Measurements from ENCODE around the gene NCF2. TPM values are rescaled to one million over a fixed set of nuclear protein-coding genes. Genes with fewer than 3 reads are reported as not detected.
A peak's percentile ranks its signal among the peaks of the same experiment; 100 is the strongest.

NCF2 gene
- total RNA-seq, 1 experiment from 2014 or later: not detected

DNA sequence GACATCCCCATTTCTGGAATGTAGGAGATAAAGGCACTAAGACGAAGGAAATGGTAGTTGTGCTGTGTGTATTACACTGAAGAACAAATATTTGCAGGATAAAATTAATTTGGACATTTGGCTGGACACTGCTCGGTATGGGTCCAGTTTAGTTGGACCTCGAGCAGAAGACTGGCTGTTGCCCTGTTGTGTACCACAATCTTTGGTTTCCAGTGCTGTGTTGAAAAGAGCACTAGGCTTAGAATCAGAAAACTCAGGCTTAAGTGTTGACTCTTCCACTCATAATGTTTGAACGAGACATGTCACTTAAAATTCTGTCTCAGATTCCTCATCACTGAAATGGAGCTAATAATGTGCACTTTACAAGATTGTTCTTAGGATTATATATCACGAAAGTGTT lies 46.5 kb upstream of the NCF2 start:
- Histone ChIP-seq H3K9me3 (ENCODE audit: low read depth, low read length, poor library complexity, severe bottlenecking) (no peaks in the 10 kb centered on the region), H3K27ac (ENCODE audit: low read depth, low read length, poor library complexity, severe bottlenecking) (no peak overlapping the region), H3K27me3 (replicated peaks; ENCODE audit: insufficient read depth, low read depth, low read length, poor library complexity) (no peaks in the 10 kb centered on the region), H3K36me3 (ENCODE audit: insufficient read depth, low read length, poor library complexity, severe bottlenecking) (peaks cover 11% of the 10 kb centered on the region), H3K4me3 (ENCODE audit: low read depth, low read length, poor library complexity, severe bottlenecking) (peak overlapping the region; percentile 76), H3K4me1 (ENCODE audit: insufficient read depth, low read length, poor library complexity, severe bottlenecking) (peaks cover 22% of the 10 kb centered on the region)
- POLR2A ChIA-PET (ENCODE audit: low non-redundant PET): no interaction called here
- no peak for DNase-seq (ENCODE audit: low spot score)
- CTCF ChIA-PET: no interaction called here
- BruUV-seq (replicated peaks): TSS peak; percentile 57
- intact Hi-C loops (cut with micrococcal nuclease; ENCODE audit: unreplicated experiment): loop anchor here (5.0 kb wide), 1 partner anchor 401 kb away; the partner anchor contains the start of gene COLGALT2
- TF ChIP-seq, protein P1, sequence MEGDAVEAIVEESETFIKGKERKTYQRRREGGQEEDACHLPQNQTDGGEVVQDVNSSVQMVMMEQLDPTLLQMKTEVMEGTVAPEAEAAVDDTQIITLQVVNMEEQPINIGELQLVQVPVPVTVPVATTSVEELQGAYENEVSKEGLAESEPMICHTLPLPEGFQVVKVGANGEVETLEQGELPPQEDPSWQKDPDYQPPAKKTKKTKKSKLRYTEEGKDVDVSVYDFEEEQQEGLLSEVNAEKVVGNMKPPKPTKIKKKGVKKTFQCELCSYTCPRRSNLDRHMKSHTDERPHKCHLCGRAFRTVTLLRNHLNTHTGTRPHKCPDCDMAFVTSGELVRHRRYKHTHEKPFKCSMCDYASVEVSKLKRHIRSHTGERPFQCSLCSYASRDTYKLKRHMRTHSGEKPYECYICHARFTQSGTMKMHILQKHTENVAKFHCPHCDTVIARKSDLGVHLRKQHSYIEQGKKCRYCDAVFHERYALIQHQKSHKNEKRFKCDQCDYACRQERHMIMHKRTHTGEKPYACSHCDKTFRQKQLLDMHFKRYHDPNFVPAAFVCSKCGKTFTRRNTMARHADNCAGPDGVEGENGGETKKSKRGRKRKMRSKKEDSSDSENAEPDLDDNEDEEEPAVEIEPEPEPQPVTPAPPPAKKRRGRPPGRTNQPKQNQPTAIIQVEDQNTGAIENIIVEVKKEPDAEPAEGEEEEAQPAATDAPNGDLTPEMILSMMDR (conservative IDR thresholded peaks at IDR 0.05; ENCODE audit: low read depth, low read length): no peak
- no peak for TF ChIP-seq EZH2 (IDR thresholded peaks at IDR 0.05; ENCODE audit: borderline replicate concordance, low read depth, low read length, poor library complexity, severe bottlenecking)

DNA sequence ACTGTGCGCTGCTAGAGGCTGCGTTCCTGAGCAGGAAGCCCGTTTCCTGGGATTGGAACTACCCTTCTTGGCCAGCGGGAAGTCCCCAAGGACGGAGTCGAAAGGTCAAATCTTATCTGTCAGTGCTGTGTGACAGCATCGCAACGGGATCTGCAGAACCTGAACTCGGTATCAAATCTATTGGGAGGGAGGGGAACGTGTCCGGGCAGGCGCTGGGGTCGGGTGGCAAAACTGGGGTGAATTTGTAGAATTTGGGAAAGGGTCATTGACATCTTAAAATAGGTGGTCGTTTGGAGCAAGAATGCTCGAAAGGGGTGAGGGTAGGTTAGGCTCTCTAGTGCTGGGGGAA lies 46.0 kb upstream of the NCF2 start:
- BruUV-seq (replicated peaks): no TSS peak
- TF ChIP-seq, protein P1 (conservative IDR thresholded peaks at IDR 0.05; ENCODE audit: low read depth, low read length): no peak
- TF ChIP-seq EZH2 (IDR thresholded peaks at IDR 0.05; ENCODE audit: borderline replicate concordance, low read depth, low read length, poor library complexity, severe bottlenecking): no peak
- Histone ChIP-seq H3K27ac (ENCODE audit: low read depth, low read length, poor library complexity, severe bottlenecking) (no peak overlapping the region), H3K27me3 (replicated peaks; ENCODE audit: insufficient read depth, low read depth, low read length, poor library complexity) (no peaks in the 10 kb centered on the region), H3K4me3 (ENCODE audit: low read depth, low read length, poor library complexity, severe bottlenecking) (peak overlapping the region; percentile 76), H3K36me3 (ENCODE audit: insufficient read depth, low read length, poor library complexity, severe bottlenecking) (peaks cover 12% of the 10 kb centered on the region), H3K9me3 (ENCODE audit: low read depth, low read length, poor library complexity, severe bottlenecking) (no peaks in the 10 kb centered on the region), H3K4me1 (ENCODE audit: insufficient read depth, low read length, poor library complexity, severe bottlenecking) (peaks cover 23% of the 10 kb centered on the region)
- POLR2A ChIA-PET (ENCODE audit: low non-redundant PET): interaction anchor here (0.6 kb wide), 1 partner anchor 414 kb away, joined by 3 read pairs; no protein-coding TSS in a partner anchor
- CTCF ChIA-PET: no interaction called here
- no peak for DNase-seq (ENCODE audit: low spot score)
- intact Hi-C loops (cut with micrococcal nuclease; ENCODE audit: unreplicated experiment): loop anchor here (5.0 kb wide), 1 partner anchor 401 kb away; the partner anchor contains the start of gene COLGALT2

DNA sequence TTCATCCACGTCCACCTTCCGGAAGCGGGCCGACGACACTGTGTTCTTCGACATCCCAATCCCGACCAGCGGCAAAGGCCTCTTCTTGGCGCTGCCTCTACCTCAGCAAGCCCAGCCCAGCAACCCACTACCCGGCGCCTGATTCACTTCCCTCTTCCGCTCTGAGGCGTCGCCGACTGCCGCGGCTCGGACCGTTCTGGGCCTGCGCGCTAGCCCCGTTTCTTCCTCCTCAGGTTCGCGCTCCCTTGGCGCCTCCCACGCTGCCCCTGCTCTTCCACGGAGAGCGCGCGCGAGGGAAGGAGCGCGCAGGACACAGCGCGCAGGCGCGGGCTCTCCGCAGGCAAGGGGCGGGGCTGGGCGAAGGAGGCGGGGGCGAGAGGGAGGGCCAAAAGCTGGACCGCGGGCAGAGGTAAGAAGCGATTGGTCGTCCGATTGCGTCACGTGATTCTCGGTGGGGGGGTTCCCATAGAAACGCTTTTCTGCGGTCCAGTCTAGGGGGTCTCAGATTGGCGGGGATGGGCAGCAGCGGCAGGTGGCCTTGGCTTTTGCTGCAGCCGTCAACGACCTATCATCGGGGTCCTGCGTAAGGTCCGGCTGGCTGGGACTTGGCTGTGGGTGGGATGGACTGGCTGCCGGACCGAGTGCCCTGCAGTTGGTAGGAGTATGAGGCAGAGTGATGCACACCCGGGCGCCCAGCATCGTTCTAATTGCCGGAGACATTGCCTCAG lies 45.5 kb upstream of the NCF2 start, which contains the start of gene ARPC5:
Gene ARPC5 (minus strand): TSS at position 178 of the 728 bp plus-strand sequence. CDS start 124 bp downstream, at position 54.
- intact Hi-C loops (cut with micrococcal nuclease; ENCODE audit: unreplicated experiment): loop anchor here (5.0 kb wide), 1 partner anchor 402 kb away; the partner anchor contains the start of gene COLGALT2
- ChIA-PET POLR2A (ENCODE audit: low non-redundant PET) (interaction anchor here (0.6 kb wide), 1 partner anchor 415 kb away, joined by 3 read pairs; no protein-coding TSS in a partner anchor), CTCF (interaction anchor here (0.8 kb wide), 1 partner anchor 49 kb away, joined by 4 read pairs; no protein-coding TSS in a partner anchor)
- peaks cover 13% of the 10 kb centered on the region for H3K36me3 ChIP-seq (ENCODE audit: insufficient read depth, low read length, poor library complexity, severe bottlenecking)
- peak; percentile 99 for DNase-seq (ENCODE audit: low spot score)
- peak within 1 kb of the TSS; percentile 88 for H3K27ac ChIP-seq (ENCODE audit: low read depth, low read length, poor library complexity, severe bottlenecking)
- BruUV-seq (replicated peaks): no TSS peak
- TF ChIP-seq EZH2 (IDR thresholded peaks at IDR 0.05; ENCODE audit: borderline replicate concordance, low read depth, low read length, poor library complexity, severe bottlenecking): no peak
- TF ChIP-seq, protein P1 (conservative IDR thresholded peaks at IDR 0.05; ENCODE audit: low read depth, low read length): no peak
- no peaks in the 10 kb centered on the region for H3K27me3 ChIP-seq (replicated peaks; ENCODE audit: insufficient read depth, low read depth, low read length, poor library complexity)
- H3K9me3 ChIP-seq (ENCODE audit: low read depth, low read length, poor library complexity, severe bottlenecking): no peaks in the 10 kb centered on the region
- peaks cover 25% of the 10 kb centered on the region for H3K4me1 ChIP-seq (ENCODE audit: insufficient read depth, low read length, poor library complexity, severe bottlenecking)
- peak within 1 kb of the TSS; percentile 76 for H3K4me3 ChIP-seq (ENCODE audit: low read depth, low read length, poor library complexity, severe bottlenecking)

All from A673 (cell line).